ENCODE measurements around the gene HOXB3. TPM values are rescaled to one million over a fixed set of nuclear protein-coding genes. Genes with fewer than 3 reads are reported as not detected.

Gene HOXB3
- total RNA-seq, 1 experiment from 2014 or later, result not detected

GRCh38 chr17:48513097-48513496 is 76.9 kb downstream of the HOXB3 start:
- Histone ChIP-seq H2AK5ac (ENCODE audit: insufficient read length, low read length) (no peak overlapping the region), H4K5ac (ENCODE audit: insufficient read length, low read depth, low read length) (no peak overlapping the region), H4K20me1 (ENCODE audit: control insufficient read depth, insufficient read depth, insufficient read length) (no peaks in the 10 kb centered on the region), H2BK120ac (ENCODE audit: low read depth, low read length, poor library complexity, severe bottlenecking) (no peak overlapping the region), H2BK12ac (ENCODE audit: insufficient read length, low read depth, low read length) (no peak overlapping the region), H2BK5ac (ENCODE audit: insufficient read length, low read length) (no peak overlapping the region), H4K8ac (replicated peaks; ENCODE audit: insufficient read length, low read depth, low read length) (no peak overlapping the region), H3T11ph (ENCODE audit: low read length) (no peak overlapping the region), H3K4ac (ENCODE audit: low read depth, low read length) (no peak overlapping the region), H2AFZ (ENCODE audit: low read length) (no peak overlapping the region), H3K4me1 (ENCODE audit: insufficient read depth, low read length) (no peaks in the 10 kb centered on the region; the same call in 1 of the 2 replicates), H3K27me3 (ENCODE audit: insufficient read depth, low read length) (no peaks in the 10 kb centered on the region; the same call in 1 of the 2 replicates), H3K79me1 (ENCODE audit: insufficient read depth, low read depth, low read length, poor library complexity, severe bottlenecking) (no peaks in the 10 kb centered on the region), H3K79me2 (ENCODE audit: insufficient read depth, low read length) (0 out of 2 replicates have a peak, but pooled peaks cover 2% of the 10 kb centered on the region), H3K14ac (ENCODE audit: insufficient read depth, low read length) (no peak overlapping the region), H3K4me2 (ENCODE audit: insufficient read depth, insufficient read length, low read length) (no peak overlapping the region), H3K23me2 (ENCODE audit: insufficient read length, low read depth, low read length, poor library complexity, severe bottlenecking) (no peaks in the 10 kb centered on the region), H4K91ac (ENCODE audit: insufficient read length, low read depth, low read length) (no peak overlapping the region), H3K9me3 (ENCODE audit: control insufficient read depth, low read depth, low read length) (no peaks in the 10 kb centered on the region), H2BK15ac (ENCODE audit: low read depth, low read length) (no peak overlapping the region), H2BK20ac (ENCODE audit: low read depth, low read length, poor library complexity, severe bottlenecking) (no peak overlapping the region), H3K18ac (ENCODE audit: insufficient read length, low read depth, low read length) (no peak overlapping the region), H3K27ac (ENCODE audit: insufficient read length, low read depth, low read length) (no peak overlapping the region), H3K23ac (ENCODE audit: insufficient read length, low read depth, low read length) (no peak overlapping the region), H3K9ac (ENCODE audit: extremely low read depth, insufficient read length, low read length) (no peak overlapping the region), H3K56ac (ENCODE audit: insufficient read length, low read depth, low read length) (no peak overlapping the region)
- Mint-ChIP-seq H3K4me1 (peaks cover 26 to 32% of the 10 kb centered on the region in 2 experiments), H3K27me3 (ENCODE audit: low read depth) (peaks cover 83% of the 10 kb centered on the region), H3K27ac (no peak overlapping the region; a peak in 1 of 7 replicates), H3K36me3 (ENCODE audit: insufficient read depth in 1 of 3, low read depth in 3 of 3) (no peaks in the 10 kb centered on the region; a peak in 1 of 7 replicates), H3K9me3 (peaks cover 0 to 6% of the 10 kb centered on the region in 2 experiments; a peak in 2 of 5 replicates), H3K4me3 (no peak overlapping the region)
- DNase-seq, result no peak
- WGBS (ENCODE audit: extremely low coverage, insufficient read length, low lambda C conversion rate), result no CpG with 5 or more reads among the region's 7 CpGs
- no peak for TF ChIP-seq CTCF (conservative IDR thresholded peaks at IDR 0.05)
